IPS DF 6.9 (cell line): ENCODE data around the gene LRRC39.
"Not testable (repeated sequence)": the region's sequence is repeated elsewhere in the genome, so short reads cannot be mapped to it uniquely, and the experiment has no call there.

Experiments used
- DNase-seq: peaks from one replicate; pipeline ENCODE4 v3.0.0-alpha.2; 2013; ENCODE audit warnings: low read depth, low spot score
- H3K27ac ChIP-seq: one replicate; pipeline ENCODE4 v1.5.1; 2013; ENCODE audit warnings: low read length, control low read depth
- H3K27me3 ChIP-seq: 2 replicates; pipeline ENCODE4 v1.6.1; 2013; ENCODE audit warnings: mild to moderate bottlenecking, low read length; ENCODE audit not compliant: control insufficient read depth, insufficient read depth
- H3K36me3 ChIP-seq: 2 replicates; pipeline ENCODE4 v1.6.1; 2013; ENCODE audit warnings: low read length; ENCODE audit not compliant: control insufficient read depth, insufficient read depth
- H3K4me1 ChIP-seq: 2 replicates; pipeline ENCODE4 v1.6.1; 2013; ENCODE audit warnings: low read length; ENCODE audit not compliant: control insufficient read depth, insufficient read depth
- H3K4me3 ChIP-seq: 2 replicates; pipeline ENCODE4 v1.5.1; 2013; ENCODE audit warnings: mild to moderate bottlenecking, low read length
- H3K9me3 ChIP-seq: 2 replicates; pipeline ENCODE4 v1.6.1; 2013; ENCODE audit warnings: low read length, inconsistent platforms; ENCODE audit not compliant: control insufficient read depth, insufficient read depth
- WGBS: extraction: QIAGEN DNeasy Blood & Tissue Kit; methylation state at CpG from one replicate; pipeline ENCODE4 v1.1.7; 2013; ENCODE audit warnings: mixed read lengths, missing lambda C conversion rate; ENCODE audit not compliant: insufficient read length, insufficient coverage; 5-methylcytosine and 5-hydroxymethylcytosine counted together

The LRRC39 gene

GRCh38 chr1:100178091-100178490, at the start of gene LRRC39:
Gene LRRC39 (minus strand): TSS chr1:100178256. CDS start chr1:100168516, 9,740 bp downstream.
- Histone ChIP-seq H3K27ac (no peak within 1 kb of the TSS), H3K27me3 (no peaks in the 10 kb centered on the region), H3K4me1 (no peaks in the 10 kb centered on the region), H3K9me3 (no peaks in the 10 kb centered on the region), H3K4me3 (no peak within 1 kb of the TSS), H3K36me3 (no peaks in the 10 kb centered on the region)
- DNase-seq = no peak
- WGBS = no CpG with 5 or more reads among the region's 5 CpGs

DNA sequence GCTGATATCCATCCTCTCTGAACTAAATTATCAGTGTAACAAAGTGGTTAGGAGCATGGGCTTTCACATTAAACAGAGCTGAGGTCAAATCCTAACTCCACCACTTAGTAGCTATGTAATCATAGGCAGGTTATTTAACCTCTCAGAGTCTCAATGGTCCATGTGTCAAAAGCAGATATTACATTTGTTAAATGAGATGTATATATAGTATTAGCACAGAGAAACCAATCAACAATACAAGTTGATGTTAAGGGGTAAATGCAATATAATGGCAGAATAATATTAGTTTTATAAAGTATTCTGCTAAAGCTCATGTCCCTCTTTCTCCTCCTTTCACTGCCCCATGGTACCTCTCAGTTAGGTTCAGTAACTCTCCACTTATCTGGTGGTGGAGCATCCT, 44.4 kb upstream of the LRRC39 start:
- Histone ChIP-seq H3K36me3 (peaks cover 2% of the 10 kb centered on the region; the same call in 1 of the 2 replicates), H3K27ac (no peak overlapping the region), H3K27me3 (no peaks in the 10 kb centered on the region), H3K4me3 (no peak overlapping the region), H3K9me3 (no peaks in the 10 kb centered on the region), H3K4me1 (no peaks in the 10 kb centered on the region)
- DNase-seq = no peak

DNA sequence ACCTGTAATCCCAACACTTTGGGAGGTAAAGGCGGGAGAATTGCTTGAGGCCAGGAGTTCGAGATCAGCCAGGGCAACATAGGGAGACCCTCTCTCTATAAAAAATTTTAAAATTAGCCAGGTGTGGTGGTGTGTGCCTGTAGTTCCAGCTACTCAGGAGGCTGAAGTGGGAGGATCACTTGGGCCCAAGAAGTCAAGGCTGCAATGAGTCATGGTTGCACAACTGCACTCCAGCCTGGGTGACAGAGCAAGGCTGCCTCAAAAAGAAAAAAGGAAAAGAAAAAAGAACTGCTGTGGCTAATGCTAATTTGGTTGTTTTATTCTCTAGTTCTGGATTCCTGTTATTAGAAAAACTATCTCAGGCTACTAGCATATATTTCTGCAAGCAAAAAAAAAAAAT, 41.8 kb upstream of the LRRC39 start:
- no peaks in the 10 kb centered on the region for H3K9me3 ChIP-seq
- H3K36me3 ChIP-seq = peaks cover 2% of the 10 kb centered on the region; the same call in 1 of the 2 replicates
- H3K27ac ChIP-seq = no peak overlapping the region
- DNase-seq = no peak
- no CpG with 5 or more reads among the region's 2 CpGs for WGBS
- no peaks in the 10 kb centered on the region for H3K27me3 ChIP-seq
- no peak overlapping the region for H3K4me3 ChIP-seq
- H3K4me1 ChIP-seq = no peaks in the 10 kb centered on the region

DNA sequence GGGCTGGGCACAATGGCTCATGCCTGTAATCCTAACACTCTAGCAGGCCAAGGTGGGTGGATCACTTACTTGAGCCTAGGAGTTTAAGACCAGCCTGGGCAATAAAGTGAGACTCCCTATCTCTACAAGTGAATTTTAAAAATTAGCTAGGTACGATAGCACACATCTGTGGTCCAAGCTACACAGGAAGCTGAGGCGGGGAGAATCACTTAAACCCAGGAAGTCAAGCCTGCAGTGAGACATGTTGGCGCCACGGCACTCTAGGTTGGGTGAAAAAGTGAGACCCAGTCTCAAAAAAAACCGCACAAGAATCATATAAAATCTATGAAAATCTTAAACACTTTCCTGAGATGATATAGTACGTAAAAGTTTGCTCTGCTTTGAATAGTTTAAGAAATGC, 41.4 kb upstream of the LRRC39 start:
- DNase-seq = no peak
- H3K9me3 ChIP-seq = no peaks in the 10 kb centered on the region
- H3K27me3 ChIP-seq = no peaks in the 10 kb centered on the region
- WGBS = no CpG with 5 or more reads among the region's 6 CpGs
- H3K4me1 ChIP-seq = no peaks in the 10 kb centered on the region
- no peak overlapping the region for H3K27ac ChIP-seq
- H3K36me3 ChIP-seq = peaks cover 2% of the 10 kb centered on the region; the same call in 1 of the 2 replicates
- no peak overlapping the region for H3K4me3 ChIP-seq

DNA sequence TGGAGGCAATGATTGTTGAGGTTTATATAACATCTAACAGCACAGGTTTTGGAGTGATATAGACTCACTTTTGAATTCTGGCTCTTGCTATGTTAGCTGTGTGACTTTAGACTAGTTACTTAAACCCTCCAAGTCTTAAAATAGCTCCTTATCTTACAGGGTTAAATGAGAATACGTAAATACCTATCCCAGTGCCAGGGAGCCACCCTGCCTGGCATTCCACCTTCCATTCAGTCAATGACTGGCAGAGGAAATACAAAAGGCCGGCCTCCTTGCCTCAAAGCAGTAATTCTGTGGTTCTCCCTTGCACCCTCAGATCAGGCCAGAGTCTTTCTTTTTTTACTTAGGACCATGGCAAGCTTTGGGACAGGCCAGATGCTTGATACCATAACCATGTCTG, 39.8 kb upstream of the LRRC39 start:
- Histone ChIP-seq H3K9me3 (no peaks in the 10 kb centered on the region), H3K27me3 (no peaks in the 10 kb centered on the region), H3K27ac (no peak overlapping the region), H3K4me1 (no peaks in the 10 kb centered on the region), H3K36me3 (peaks cover 2% of the 10 kb centered on the region; the same call in 1 of the 2 replicates), H3K4me3 (no peak overlapping the region)
- WGBS = no CpG with 5 or more reads among the region's 2 CpGs
- DNase-seq = no peak

DNA sequence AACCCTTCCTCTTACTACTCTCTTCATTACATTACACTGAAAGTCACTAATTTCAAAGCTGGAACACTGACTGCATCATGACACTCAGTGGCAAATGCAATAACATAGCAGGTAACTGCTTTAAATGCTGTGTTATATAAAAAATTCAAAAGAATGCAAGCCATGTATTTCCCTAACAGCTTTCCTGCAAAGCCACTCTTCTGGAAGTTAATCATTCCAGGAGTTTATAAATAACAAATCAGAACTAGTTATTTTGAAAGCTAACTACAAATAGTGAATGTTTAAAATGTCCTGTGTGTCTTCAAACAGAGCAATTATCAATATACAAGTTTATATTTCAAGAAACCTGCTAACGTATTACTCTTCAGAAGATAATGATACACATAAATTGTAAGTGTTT, 37.0 kb upstream of the LRRC39 start:
- H3K27me3 ChIP-seq = no peaks in the 10 kb centered on the region
- WGBS = no CpG with 5 or more reads among the region's 1 CpG

GRCh38 chr1:100213141-100213540, 35.1 kb upstream of the LRRC39 start:
- H3K4me1 ChIP-seq = no peaks in the 10 kb centered on the region
- H3K27ac ChIP-seq = no peak overlapping the region
- H3K27me3 ChIP-seq = no peaks in the 10 kb centered on the region
- H3K4me3 ChIP-seq = no peak overlapping the region
- H3K9me3 ChIP-seq = no peaks in the 10 kb centered on the region
- no peak for DNase-seq
- no CpG with 5 or more reads among the region's 37 CpGs for WGBS
- peaks cover 4% of the 10 kb centered on the region; the same call in 1 of the 2 replicates for H3K36me3 ChIP-seq

More for the DNA sequence above, 37.0 kb upstream of the LRRC39 start:
- H3K36me3 ChIP-seq = peaks cover 4% of the 10 kb centered on the region; the same call in 1 of the 2 replicates
- H3K9me3 ChIP-seq = no peaks in the 10 kb centered on the region
- DNase-seq = no peak
- H3K4me3 ChIP-seq = no peak overlapping the region
- H3K4me1 ChIP-seq = no peaks in the 10 kb centered on the region
- H3K27ac ChIP-seq = no peak overlapping the region

DNA sequence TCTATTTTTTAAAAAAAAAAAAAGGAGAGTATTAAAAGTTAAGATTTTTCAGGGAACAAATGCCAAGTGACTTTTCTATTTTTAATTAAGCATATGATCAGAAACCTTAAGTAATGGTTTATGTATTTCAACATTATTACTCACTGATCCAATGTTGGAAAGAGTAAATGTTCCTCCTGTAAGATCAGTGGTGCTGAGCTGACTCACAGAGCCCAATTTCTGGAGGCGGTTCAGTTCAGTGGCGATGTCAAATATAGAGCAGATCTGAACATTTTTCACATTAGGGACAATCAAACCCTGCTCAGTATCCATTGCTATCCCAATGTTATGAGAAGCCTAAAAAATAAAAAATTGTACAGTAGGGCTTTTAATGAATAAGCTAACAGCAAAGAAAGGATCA, 28.2 kb upstream of the LRRC39 start:
- DNase-seq = no peak
- no peaks in the 10 kb centered on the region for H3K9me3 ChIP-seq
- no peak overlapping the region for H3K4me3 ChIP-seq
- H3K36me3 ChIP-seq = no peaks in the 10 kb centered on the region; the same call in 1 of the 2 replicates
- WGBS = no CpG with 5 or more reads among the region's 2 CpGs
- H3K4me1 ChIP-seq = no peaks in the 10 kb centered on the region
- H3K27ac ChIP-seq = no peak overlapping the region
- H3K27me3 ChIP-seq = no peaks in the 10 kb centered on the region

DNA sequence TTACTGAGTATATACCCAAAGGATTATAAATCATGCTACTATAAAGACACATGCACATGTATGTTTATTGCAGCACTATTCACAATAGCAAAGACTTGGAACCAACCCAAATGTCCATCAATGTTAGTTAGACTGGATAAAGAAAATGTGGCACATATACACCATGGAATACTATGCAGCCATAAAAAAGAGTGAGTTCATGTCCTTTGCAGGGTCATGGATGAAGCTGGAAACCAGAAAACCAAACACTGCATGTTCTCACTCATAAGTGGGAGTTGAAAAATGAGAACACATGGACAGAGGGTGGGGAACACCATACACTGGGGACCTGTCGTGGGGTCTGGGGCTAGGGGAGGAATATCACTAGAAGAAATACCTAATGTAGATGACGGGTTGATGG, 27.5 kb upstream of the LRRC39 start:
- H3K9me3 ChIP-seq, H3K36me3 ChIP-seq, H3K4me3 ChIP-seq, H3K27ac ChIP-seq, H3K4me1 ChIP-seq, DNase-seq, H3K27me3 ChIP-seq: not testable (repeated sequence)
- no CpG with 5 or more reads among the region's 2 CpGs for WGBS

GRCh38 chr1:100205103-100205502, 27.0 kb upstream of the LRRC39 start:
- H3K4me1 ChIP-seq, H3K27ac ChIP-seq, DNase-seq, H3K36me3 ChIP-seq, H3K4me3 ChIP-seq, H3K9me3 ChIP-seq, H3K27me3 ChIP-seq: not testable (repeated sequence)
- WGBS = no CpG with 5 or more reads among the region's 2 CpGs

- not testable (repeated sequence) for DNase-seq, H3K4me3 ChIP-seq, H3K27ac ChIP-seq, H3K9me3 ChIP-seq, H3K36me3 ChIP-seq, H3K27me3 ChIP-seq, H3K4me1 ChIP-seq
- WGBS = no CpG with 5 or more reads among the region's 2 CpGs
Observed at GRCh38 chr1:100202703-100203102, 24.6 kb upstream of the LRRC39 start.
